Omental fat pad (tissue), 4 donors: ENCODE results near the gene HPN. TPM values are rescaled to one million over a fixed set of nuclear protein-coding genes. Genes with fewer than 3 reads are reported as not detected.
"Not testable (repeated sequence)": the region's sequence is repeated elsewhere in the genome, so short reads cannot be mapped to it uniquely, and the experiment has no call there.

Source experiments
- ATAC-seq: fragments of 150-250 bp; one replicate; pipeline ENCODE4 v1.9.1; 2016; ENCODE audit warnings: mild to moderate bottlenecking, moderate library complexity; ENCODE audit not compliant: low FRiP score
- DNase-seq: peaks from one replicate; pipeline ENCODE4 v3.0.0-alpha.2; 2019; ENCODE audit warnings: low spot score
- CTCF ChIP-seq, 3 donors: fragments of 450-650 bp; IDR thresholded peaks; one replicate each; pipeline ENCODE4 v1.5.1; 2016 to 2017; ENCODE audit warnings: antibody characterized with exemption in 3 of 3, mild to moderate bottlenecking in 3 of 3, moderate library complexity in 2 of 3
- total RNA-seq, 4 donors: library from RNA; depleted of rRNA; stranded (reverse); fragments of >200 nt; gene quantifications; one replicate each; pipeline ENCODE4 v1.1.0, GENCODE V29; 2016

The HPN gene
- total RNA-seq, 4 donors from 2014 or later = 0.95 to 1.4 (median 1.2) TPM

- DNase-seq (no peak), ATAC-seq (no peak)
- TF ChIP-seq CTCF (IDR thresholded peaks at IDR 0.05) = no peak
Observed at GRCh38 chr19:35023428-35023827, 18.1 kb upstream of the HPN start.

- ATAC-seq (no peak), DNase-seq (no peak)
- TF ChIP-seq CTCF (IDR thresholded peaks at IDR 0.05) = no peak
Observed at GRCh38 chr19:35024095-35024494, 17.4 kb upstream of the HPN start.

GRCh38 chr19:35025969-35026368 is 15.6 kb upstream of the HPN start:
- TF ChIP-seq CTCF (IDR thresholded peaks at IDR 0.05) = no peak
- DNase-seq (no peak), ATAC-seq (no peak)

GRCh38 chr19:35026418-35026817 is 15.1 kb upstream of the HPN start:
- DNase-seq (no peak), ATAC-seq (no peak)
- TF ChIP-seq CTCF (IDR thresholded peaks at IDR 0.05) = no peak

- DNase-seq = no peak
- no peak for TF ChIP-seq CTCF (IDR thresholded peaks at IDR 0.05)
- ATAC-seq = no peak
Observed at GRCh38 chr19:35027009-35027408, 14.5 kb upstream of the HPN start.

- TF ChIP-seq CTCF (IDR thresholded peaks at IDR 0.05) = no peak
- ATAC-seq = no peak
Observed at GRCh38 chr19:35027851-35028599, 13.5 kb upstream of the HPN start.

GRCh38 chr19:35028600-35028885 is 13.0 kb upstream of the HPN start:
- ATAC-seq, DNase-seq: not testable (repeated sequence)

More at GRCh38 chr19:35027851-35028599, 13.5 kb upstream of the HPN start:
- DNase-seq = no peak

GRCh38 chr19:35029275-35029736 is 12.2 kb upstream of the HPN start:
- not testable (repeated sequence) for DNase-seq, ATAC-seq
